ENCODE measurements around the gene FOXP1.

DNA sequence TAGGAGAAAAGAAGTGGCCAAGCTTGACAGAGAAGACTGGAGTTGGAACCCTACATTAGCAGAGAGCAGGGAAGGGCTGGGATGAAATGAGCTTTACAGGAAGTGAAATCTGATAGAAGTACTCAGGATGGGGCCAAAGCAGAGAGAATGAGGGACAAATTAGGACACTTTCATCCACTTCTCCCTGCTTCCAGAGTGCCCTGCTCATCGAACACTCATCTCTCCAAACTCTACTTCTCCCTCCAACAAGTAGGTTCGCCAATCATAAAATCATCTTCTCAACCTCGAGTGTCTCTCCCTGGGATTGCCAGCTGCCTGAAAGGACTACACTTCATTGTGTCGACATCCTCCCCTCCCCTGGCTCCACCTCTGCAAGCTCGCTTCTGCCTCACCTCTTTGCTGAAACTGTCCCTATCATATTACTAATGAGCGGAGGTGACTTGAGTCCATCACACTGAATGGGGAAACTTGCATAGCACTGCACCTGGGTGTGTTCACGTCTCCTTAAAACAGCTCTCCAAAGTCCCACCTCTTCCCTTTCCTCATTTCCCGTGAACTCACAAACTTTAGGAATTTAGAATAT is 365.8 kb downstream of the FOXP1 start:
- TF ChIP-seq, protein P1, sequence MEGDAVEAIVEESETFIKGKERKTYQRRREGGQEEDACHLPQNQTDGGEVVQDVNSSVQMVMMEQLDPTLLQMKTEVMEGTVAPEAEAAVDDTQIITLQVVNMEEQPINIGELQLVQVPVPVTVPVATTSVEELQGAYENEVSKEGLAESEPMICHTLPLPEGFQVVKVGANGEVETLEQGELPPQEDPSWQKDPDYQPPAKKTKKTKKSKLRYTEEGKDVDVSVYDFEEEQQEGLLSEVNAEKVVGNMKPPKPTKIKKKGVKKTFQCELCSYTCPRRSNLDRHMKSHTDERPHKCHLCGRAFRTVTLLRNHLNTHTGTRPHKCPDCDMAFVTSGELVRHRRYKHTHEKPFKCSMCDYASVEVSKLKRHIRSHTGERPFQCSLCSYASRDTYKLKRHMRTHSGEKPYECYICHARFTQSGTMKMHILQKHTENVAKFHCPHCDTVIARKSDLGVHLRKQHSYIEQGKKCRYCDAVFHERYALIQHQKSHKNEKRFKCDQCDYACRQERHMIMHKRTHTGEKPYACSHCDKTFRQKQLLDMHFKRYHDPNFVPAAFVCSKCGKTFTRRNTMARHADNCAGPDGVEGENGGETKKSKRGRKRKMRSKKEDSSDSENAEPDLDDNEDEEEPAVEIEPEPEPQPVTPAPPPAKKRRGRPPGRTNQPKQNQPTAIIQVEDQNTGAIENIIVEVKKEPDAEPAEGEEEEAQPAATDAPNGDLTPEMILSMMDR (IDR thresholded peaks at IDR 0.05) = no peak
- TF ChIP-seq EZH2phosphoT487 (IDR thresholded peaks at IDR 0.05) = no peak

Measured in neural progenitor cell (in vitro differentiated cells).